Measurements from ENCODE around the gene CHCHD4.

CHCHD4 gene

DNA sequence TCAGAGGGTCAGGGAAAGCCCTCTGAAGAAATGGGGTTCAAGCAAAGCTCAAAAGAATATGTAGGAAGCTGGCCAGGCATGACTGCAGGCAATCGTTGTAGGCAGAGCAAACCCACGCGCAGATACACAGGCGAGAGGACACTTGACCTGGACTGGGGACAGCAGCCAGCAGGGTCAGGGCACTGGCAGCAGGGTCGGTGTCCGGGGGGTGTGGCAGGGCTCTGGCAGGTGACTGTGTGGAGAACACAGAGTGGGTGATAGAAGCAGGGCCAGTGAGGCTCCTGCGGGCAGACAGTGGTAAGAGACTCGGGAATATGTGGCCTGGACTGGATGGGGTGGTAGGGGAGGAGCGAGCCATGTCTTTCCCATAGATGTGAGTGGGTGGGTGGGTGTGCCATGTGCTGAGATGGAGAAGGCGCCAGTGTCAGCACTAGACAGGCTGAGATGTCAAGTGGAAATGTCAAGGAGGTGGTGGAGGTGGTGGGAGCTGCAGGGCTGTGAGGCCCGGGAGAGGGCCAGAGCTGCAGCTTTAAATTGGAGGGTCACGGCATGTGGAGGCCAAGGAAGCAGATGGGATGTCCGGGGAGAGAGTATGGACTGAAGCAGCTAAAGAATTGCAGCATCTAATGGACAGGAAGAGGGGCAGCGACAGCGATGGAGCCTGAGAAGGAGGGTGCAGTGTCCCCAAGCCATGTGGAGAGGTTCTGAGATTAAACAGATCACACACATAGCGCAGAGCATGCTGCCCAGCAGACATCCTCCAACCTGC, 13.6 kb upstream of the CHCHD4 start:
- DNase-seq (ENCODE audit: extremely low spot score) = no peak
- ChIA-PET CTCF (interaction anchor here (0.9 kb wide), 1 partner anchor 242 kb away, joined by 3 read pairs; no protein-coding TSS in a partner anchor), POLR2A (no interaction called here)
- TF ChIP-seq, protein P1, sequence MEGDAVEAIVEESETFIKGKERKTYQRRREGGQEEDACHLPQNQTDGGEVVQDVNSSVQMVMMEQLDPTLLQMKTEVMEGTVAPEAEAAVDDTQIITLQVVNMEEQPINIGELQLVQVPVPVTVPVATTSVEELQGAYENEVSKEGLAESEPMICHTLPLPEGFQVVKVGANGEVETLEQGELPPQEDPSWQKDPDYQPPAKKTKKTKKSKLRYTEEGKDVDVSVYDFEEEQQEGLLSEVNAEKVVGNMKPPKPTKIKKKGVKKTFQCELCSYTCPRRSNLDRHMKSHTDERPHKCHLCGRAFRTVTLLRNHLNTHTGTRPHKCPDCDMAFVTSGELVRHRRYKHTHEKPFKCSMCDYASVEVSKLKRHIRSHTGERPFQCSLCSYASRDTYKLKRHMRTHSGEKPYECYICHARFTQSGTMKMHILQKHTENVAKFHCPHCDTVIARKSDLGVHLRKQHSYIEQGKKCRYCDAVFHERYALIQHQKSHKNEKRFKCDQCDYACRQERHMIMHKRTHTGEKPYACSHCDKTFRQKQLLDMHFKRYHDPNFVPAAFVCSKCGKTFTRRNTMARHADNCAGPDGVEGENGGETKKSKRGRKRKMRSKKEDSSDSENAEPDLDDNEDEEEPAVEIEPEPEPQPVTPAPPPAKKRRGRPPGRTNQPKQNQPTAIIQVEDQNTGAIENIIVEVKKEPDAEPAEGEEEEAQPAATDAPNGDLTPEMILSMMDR (IDR thresholded peaks at IDR 0.05; ENCODE audit: control extremely low read depth, extremely low read depth, low read depth, missing control alignments) = no peak

DNA sequence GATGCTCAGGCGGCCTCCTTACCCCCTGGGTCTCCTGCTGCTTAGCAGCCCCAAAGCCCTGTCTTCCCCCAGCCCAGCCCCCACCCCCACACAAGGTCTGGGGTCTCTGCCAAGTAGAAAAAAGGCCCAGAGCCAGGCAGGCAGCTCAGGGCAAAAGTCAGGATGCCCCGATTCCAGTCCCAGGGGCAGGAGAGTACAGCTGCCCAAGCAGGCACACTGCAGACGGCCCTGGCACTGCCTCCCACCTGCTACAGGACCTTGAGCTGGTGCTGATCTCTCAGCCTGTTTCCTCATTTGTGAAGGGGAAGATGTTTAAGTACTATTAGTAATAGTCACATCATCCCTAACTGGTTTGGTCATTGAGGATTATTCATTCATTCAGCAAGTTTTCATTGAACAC, 12.8 kb upstream of the CHCHD4 start:
- ChIA-PET CTCF (no interaction called here), POLR2A (no interaction called here)
- no peak for DNase-seq (ENCODE audit: extremely low spot score)
- TF ChIP-seq, protein P1 (IDR thresholded peaks at IDR 0.05; ENCODE audit: control extremely low read depth, extremely low read depth, low read depth, missing control alignments) = no peak

DNA sequence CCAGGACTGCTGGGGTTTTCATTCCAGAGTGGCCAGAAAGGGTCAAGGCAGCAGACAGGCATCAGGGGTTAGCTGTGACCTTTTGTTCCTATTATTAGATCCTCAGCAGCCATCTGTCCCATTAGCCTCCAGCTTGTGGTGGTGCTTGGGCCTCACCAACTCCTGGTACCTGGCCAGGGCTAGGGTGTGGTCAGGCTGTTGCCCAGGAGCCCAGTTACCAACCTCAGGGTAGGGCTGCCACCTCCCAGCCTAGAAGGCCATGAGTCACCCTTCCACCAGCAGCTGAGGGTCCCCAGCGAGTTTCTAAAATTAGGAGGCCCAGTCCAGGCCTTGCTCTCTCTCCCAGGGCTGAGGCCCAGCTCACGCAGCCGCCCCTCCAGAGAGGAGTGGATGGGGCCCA, 12.3 kb upstream of the CHCHD4 start:
- no peak for DNase-seq (ENCODE audit: extremely low spot score)
- ChIA-PET CTCF (no interaction called here), POLR2A (no interaction called here)
- TF ChIP-seq, protein P1 (IDR thresholded peaks at IDR 0.05; ENCODE audit: control extremely low read depth, extremely low read depth, low read depth, missing control alignments) = no peak

DNA sequence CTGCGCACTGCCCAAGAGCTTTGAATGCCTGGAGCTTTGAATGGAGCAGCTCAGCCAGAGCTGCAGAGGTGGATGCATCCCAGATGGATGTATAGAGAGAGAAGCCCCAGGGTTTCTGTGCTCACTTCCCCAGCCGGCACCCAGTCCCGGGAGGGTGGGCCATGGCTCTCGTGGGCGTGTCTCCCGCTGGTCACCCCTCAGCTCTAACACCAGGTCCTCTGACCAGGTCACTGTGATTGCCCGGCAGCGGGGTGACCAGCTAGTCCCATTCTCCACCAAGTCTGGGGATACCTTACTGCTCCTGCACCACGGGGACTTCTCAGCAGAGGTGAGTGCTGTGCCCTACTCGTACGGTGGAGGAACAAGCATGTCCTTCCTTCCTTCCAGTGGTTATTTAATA, 10.9 kb upstream of the CHCHD4 start:
- CTCF ChIA-PET = interaction anchor here (2.4 kb wide), 1 partner anchor 10 kb away, joined by 7 read pairs; the partner anchor contains the start of genes CHCHD4 and TMEM43
- no peak for DNase-seq (ENCODE audit: extremely low spot score)
- POLR2A ChIA-PET = no interaction called here
- TF ChIP-seq, protein P1 (IDR thresholded peaks at IDR 0.05; ENCODE audit: control extremely low read depth, extremely low read depth, low read depth, missing control alignments) = no peak

DNA sequence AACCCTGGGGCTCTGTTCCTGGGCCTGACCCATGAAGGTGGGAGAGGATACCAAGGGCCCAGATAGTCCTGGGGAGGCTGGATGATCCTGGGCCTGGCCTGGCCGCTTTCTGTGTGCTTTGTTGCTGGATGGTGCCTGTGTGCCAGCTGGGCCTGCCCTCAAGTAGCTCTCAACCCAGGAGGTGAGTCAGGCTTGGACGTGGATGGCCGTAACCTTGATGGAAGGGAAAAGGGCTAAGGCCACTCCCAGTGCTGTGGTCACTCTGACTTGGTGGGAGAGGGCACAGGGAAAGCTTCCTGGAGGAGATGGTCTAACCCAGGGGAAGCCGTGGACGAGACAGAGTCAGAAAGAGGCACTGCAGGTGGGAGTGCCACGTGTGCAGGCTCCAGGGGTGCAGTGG, 9.6 kb upstream of the CHCHD4 start:
- ChIA-PET POLR2A (no interaction called here), CTCF (interaction anchor here (1.3 to 2.4 kb wide), 2 partner anchors 9 to 19 kb away, joined by 4 to 7 read pairs; partner anchors contain the start of genes CHCHD4 and TMEM43)
- no peak for DNase-seq (ENCODE audit: extremely low spot score)
- TF ChIP-seq, protein P1 (IDR thresholded peaks at IDR 0.05; ENCODE audit: control extremely low read depth, extremely low read depth, low read depth, missing control alignments) = no peak

DNA sequence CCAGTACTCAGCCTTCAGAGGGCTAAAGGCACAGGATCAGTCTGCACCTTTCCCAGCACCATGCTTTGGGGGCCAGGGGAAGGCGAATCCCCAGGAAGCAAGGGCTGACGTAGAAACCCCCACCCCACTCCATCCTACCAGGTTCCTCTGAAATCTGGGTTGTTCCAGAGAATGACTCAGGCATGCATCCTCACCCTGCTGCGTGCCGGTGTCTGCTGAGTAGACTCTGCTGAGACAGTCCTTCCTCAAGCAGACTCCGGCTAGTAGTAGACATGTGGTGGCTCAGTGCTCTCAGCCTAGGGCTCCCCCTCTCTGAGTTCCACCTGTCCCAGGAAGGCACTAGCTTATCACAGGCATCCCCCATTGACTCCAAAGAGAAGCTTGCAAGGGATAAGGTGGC, 9.2 kb upstream of the CHCHD4 start:
- DNase-seq (ENCODE audit: extremely low spot score) = no peak
- TF ChIP-seq, protein P1 (IDR thresholded peaks at IDR 0.05; ENCODE audit: control extremely low read depth, extremely low read depth, low read depth, missing control alignments) = no peak
- ChIA-PET POLR2A (no interaction called here), CTCF (interaction anchor here (1.3 to 2.4 kb wide), 2 partner anchors 9 to 20 kb away, joined by 4 to 7 read pairs; partner anchors contain the start of genes CHCHD4 and TMEM43)
